NCI-H526 (cell line): ENCODE measurements around the gene RPS6KA2.
"Not testable (repeated sequence)": the region's sequence is repeated elsewhere in the genome, so short reads cannot be mapped to it uniquely, and the experiment has no call there.

Source experiments
- DNase-seq, 2 experiments: peaks; one replicate each; lab custom pipeline; 2025; lab: John Stamatoyannopoulos, UW

RPS6KA2 gene

GRCh38 chr6:166530211-166531095 lies 96.6 kb downstream of the RPS6KA2 start:
- DNase-seq: no peak

- DNase-seq: no peak
Observed at GRCh38 chr6:166529586-166529985, 97.5 kb downstream of the RPS6KA2 start.

DNA sequence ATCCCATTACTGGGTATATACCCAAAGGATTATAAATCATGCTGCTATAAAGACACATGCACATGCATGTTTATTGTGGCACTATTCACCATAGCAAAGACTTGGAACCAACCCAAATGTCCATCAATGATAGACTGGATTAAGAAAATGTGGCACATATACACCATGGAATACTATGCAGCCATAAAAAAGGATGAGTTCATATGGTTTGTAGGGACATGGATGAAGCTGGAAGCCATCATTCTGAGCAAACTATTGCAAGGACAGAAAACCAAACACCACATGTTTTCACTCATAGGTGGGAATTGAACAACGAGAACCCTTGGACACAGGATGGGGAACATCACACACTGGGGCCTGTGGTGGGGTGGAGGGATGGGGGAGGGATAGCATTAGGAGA lies 98.0 kb downstream of the RPS6KA2 start:
- DNase-seq: not testable (repeated sequence)

- no peak for DNase-seq
Observed at GRCh38 chr6:166527849-166528248, 99.2 kb downstream of the RPS6KA2 start.

DNA sequence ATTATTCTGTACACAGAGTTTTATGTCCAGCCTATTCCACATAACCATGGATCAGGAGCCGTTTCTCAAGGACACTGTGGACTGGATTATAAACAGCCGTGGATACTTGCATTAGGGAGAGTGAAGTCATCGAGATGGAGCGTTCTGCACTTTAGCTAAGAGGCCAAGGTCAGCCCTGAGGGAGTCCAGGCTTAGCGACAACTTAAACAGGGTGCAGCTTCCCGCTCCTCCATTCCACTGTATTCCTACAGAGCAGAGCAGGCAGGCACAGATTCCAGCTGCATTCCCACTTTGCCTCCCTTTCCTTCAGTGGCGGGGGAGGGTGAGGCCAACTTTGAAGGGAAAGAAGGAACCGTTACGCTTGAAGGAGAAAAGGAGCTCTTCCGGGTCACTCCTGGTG lies 100.1 kb downstream of the RPS6KA2 start:
- DNase-seq: no peak

- DNase-seq: no peak
Observed at GRCh38 chr6:166525567-166525966, 101.5 kb downstream of the RPS6KA2 start.

GRCh38 chr6:166523782-166524559 lies 103.1 kb downstream of the RPS6KA2 start:
- no peak for DNase-seq

DNA sequence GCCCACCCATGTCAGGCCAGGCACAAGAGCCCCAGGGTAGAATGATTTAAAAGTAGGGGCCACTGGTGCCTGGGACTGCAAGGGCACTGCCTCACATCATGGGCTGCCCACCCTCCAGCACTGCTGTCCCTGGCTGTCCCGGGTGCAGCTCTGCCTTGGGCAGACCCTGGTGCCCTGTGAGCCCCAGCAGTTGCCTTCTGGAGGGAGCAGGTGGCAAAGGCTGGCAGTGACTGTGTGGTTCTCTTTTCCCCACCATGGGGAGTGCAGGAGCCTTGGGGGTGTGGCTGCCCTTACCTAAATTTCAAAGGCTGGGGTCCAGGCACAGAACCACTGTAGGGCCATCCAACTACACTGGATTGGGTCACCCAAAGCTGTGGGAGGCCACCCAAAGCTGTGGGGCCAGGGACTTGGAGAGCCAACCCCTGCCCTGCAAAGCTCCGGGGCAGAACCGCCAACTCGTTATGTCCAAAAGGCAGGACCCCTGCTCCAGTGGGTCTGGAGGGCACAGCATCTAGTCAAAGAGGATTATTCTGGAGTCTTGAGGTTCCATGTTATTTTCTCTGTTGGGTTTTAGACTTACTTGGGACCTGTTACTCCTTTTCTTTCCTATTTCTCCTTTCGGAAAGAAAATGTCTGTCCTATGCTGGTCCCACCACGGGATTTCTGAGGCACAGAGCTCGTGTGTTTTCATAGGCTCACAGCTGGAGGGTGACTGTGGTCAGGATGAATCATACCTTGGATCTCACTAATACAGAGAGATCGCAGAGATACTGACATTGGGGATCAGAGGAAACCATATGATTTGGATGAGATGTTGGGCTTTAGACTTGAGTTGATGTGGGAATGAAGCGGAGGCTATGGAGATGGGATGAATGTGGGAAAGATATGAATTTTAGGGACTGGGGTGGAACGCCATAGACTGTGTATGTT lies 105.9 kb downstream of the RPS6KA2 start:
- DNase-seq: no peak

DNA sequence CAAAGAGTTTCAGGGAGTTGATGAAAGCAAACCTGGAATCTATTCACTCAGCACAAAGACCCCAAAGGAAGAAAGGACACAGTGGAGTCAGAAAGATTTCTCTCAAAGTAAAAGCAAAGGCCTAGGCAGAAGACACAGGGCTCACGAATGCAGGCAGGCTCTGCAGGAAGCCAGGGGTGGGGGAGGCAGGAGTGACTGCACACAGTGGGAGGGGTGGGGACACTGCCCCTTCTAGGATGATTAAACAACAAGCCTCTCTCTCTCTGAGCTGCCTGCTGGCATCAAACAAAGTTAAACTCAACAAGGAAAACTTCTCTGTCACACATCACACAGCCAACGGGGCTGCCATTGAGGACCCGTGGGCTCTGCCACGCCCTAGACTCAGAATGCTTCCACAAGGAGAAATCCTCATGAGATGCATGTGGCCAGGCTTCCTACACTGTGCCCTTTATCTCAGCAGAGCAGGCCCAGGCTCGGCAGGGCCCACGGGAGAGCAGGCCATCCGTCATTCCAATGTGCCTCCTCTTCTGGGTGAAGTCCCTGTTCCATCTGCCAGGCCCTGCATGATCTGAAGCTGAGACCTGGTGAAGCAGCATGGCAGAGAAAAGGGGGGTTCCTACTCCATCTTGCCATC lies 110.7 kb downstream of the RPS6KA2 start:
- DNase-seq: no peak

GRCh38 chr6:166515072-166515810 lies 111.8 kb downstream of the RPS6KA2 start:
- DNase-seq: no peak

DNA sequence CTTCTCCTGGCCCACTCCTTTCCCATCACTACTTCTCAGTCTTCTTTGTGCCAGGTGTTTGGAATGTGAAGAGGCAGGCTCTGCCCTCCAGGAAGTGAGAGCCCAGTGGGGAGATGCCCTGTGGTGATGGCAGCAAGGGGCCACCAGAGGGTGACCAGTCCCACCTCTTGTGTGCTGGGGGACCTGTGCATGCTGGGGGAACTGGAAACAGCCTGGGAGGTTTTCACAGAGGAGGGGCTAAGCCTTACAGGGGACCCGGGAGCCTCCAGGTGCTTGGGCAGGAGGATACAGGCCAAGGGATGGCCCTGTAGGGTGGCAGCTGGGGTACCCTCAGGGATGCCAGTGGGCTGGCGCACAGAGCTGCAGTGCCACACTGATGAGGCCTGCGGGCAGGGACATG lies 112.9 kb downstream of the RPS6KA2 start:
- no peak for DNase-seq

- no peak for DNase-seq
Observed at GRCh38 chr6:166512567-166512966, 114.5 kb downstream of the RPS6KA2 start.

DNA sequence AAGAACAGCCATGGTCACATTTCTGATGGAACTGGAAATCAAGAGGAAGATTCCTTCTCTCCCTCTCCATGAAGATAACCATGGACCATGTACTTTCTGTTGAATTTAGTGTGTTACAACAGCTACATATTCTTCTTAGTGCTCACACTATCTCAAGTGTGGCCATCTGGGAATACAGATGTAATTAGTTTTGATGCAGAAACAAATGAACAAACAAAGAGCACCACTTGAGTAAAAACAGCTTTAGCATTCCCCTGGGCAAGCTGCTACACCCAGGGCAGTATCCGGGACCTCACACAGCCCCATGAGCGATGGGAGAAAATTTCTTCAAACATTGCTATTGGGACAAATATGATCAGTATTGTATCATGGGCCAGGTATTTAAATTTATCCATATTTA lies 115.7 kb downstream of the RPS6KA2 start:
- no peak for DNase-seq

DNA sequence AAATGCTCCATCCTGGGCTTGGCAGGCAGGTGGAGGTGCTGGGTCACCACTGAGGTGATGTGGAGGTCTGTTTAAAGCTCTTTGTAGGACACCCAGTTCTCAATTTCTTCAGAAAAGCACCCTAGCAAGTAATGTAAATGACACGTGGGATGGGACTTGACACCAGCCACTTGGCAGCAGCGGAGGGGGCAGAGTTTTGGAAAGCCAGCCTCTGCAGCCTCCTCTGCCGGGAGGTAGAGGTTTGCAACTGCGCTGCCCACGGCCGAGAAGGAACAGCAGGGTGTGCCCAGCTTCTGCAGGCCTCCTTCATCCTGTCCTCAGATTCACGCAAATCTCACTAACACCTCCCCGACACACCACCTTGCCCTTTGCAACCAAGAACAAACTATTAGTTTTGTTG lies 117.9 kb downstream of the RPS6KA2 start:
- no peak for DNase-seq

DNA sequence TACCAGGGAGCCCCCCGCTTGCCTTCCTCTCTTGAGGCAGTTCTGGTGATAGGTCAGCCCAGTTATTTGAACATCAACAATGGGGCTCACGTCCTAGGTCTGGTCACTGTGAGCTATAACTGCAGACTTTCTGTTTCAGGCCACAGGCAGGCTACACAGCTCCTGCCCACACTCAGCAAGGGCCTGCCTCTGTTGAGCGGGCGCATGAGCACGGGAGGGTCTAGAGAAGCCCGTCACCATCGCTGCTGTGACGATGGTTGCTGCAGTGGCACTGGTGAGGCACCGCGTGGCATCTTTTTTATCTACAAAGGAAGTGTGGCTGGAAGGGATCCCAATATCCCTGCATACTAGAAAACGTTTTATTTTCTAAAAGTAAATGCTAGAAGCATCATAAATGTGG lies 118.3 kb downstream of the RPS6KA2 start:
- DNase-seq: no peak

GRCh38 chr6:166507809-166508564 lies 119.1 kb downstream of the RPS6KA2 start:
- no peak for DNase-seq

DNA sequence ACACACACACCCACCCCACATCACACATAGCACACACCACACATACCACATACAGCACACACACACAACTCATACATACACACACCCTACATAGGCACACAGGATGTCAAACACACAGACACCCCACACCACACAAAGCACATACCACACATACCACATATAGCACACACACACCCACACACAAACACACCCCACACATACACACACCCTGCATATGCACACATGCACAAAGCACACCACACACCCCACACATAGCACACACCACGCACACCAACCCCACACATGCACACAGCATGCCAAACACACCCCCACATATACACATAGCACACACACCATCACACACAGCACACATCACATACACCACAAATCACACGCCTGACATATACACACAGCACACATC lies 119.7 kb downstream of the RPS6KA2 start:
- no peak for DNase-seq

DNA sequence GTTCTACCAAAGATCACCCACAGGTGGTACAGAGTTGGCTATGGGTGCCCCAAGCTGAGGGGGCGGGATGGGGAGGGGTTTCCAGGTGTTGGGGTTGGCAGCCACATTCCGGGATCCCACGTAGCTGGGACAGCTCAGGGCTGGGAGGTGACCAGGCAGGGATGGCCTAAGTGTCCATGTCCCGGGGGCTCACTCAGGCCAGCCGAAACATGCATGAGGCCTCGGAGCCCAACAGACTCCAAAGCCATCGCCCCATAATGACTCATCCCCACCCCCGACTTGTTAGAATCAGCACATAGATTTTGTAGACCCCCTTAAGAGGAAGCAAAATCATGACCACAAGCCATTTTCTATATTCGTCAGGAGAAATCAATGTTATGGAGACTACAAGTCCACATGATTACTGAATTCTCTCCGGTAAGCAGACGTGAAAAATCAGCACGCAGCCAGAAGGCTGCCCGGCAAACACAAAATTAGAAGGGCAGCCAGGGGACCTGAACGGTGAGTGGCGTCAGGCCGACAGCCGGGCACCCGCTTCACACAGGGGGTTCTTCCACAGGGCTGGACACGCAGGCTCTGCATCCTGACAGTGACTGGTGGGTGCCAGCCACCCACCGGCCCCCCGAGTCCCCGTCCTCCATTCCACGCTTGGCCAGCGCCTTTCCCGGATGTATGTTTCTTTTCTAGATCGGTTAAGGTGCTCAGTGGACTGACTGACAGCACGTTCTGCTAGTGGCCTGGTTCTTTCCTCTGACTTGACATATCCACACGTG lies 121.7 kb downstream of the RPS6KA2 start:
- no peak for DNase-seq

DNA sequence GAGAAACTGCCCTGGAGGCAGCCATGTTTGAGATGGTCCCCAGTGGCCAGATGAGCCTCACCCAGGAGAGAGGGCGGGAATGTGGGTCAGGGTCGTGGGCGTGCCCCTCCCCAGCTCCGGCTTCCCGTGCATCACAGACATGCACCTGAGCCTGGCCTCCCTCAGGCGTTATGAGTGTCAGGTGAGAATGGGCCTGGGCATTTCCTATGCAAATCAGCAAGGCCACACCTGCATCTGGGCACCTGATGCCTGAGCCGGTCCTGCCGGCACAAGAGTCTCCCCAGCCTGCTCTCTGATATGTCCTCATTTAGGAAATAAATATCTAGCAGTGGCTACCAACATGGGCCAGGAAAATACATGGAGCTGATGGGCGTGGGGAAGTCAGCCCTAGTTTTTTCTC lies 123.0 kb downstream of the RPS6KA2 start:
- DNase-seq: peak; percentile 88 to 91
